ENCODE measurements around the gene WDR17. TPM values are rescaled to one million over a fixed set of nuclear protein-coding genes. Genes with fewer than 3 reads are reported as not detected.

WDR17 gene
- total RNA-seq, 4 donors from 2014 or later: 0.57 to 6.7 (median 1.8) TPM

DNA sequence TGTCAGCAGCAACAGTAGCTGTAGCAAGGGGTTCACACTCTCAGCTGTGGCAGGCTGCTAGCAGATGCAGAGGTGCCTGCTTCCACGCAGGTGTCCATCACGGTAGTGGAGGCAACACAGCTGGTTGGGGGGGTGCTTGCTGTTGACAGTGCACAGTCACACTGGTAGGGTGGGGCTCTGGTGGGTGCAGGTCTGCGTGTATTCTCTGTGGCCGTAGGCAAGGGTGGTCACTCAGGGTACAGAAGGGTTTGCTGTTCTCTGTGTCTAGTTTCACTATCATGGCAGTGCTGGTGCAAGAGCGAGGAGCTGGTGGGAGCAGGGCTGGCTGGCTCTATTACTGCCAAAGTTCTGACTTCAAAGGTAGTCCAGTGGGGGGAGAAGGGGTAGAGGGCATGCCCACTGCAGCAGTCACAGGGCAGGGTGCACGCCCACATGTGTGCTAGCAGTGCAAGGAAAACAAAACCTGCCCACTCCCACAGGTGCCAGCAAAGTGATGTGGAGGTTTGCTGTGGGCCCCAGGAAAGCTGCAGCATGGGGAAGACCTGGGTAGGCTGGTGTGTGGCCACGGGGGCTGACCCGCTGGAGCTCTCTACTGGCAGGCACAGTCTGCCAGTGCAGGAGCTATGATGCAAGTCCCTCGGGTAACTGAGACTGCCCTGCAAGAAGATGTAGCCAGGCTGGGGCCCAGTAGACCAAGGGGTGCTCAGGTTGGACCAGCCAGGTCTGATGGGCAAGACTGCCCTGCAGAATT is 21.6 kb upstream of the WDR17 start:
- Histone ChIP-seq H3K9me3 (no peaks in the 10 kb centered on the region), H3K27ac (no peak overlapping the region), H3K4me1 (no peaks in the 10 kb centered on the region), H3K4me3 (no peak overlapping the region), H3K27me3 (no peaks in the 10 kb centered on the region), H3K36me3 (no peaks in the 10 kb centered on the region)
- TF ChIP-seq, protein P1, sequence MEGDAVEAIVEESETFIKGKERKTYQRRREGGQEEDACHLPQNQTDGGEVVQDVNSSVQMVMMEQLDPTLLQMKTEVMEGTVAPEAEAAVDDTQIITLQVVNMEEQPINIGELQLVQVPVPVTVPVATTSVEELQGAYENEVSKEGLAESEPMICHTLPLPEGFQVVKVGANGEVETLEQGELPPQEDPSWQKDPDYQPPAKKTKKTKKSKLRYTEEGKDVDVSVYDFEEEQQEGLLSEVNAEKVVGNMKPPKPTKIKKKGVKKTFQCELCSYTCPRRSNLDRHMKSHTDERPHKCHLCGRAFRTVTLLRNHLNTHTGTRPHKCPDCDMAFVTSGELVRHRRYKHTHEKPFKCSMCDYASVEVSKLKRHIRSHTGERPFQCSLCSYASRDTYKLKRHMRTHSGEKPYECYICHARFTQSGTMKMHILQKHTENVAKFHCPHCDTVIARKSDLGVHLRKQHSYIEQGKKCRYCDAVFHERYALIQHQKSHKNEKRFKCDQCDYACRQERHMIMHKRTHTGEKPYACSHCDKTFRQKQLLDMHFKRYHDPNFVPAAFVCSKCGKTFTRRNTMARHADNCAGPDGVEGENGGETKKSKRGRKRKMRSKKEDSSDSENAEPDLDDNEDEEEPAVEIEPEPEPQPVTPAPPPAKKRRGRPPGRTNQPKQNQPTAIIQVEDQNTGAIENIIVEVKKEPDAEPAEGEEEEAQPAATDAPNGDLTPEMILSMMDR (IDR thresholded peaks at IDR 0.05): no peak
- no peak for DNase-seq

- Histone ChIP-seq H3K36me3 (no peaks in the 10 kb centered on the region), H3K27ac (no peak overlapping the region), H3K9me3 (no peaks in the 10 kb centered on the region), H3K4me1 (no peaks in the 10 kb centered on the region), H3K4me3 (no peak overlapping the region), H3K27me3 (no peaks in the 10 kb centered on the region)
- TF ChIP-seq POLR2A (IDR thresholded peaks at IDR 0.05): no peak
- TF ChIP-seq, protein P1 (IDR thresholded peaks at IDR 0.05): no peak
- no peak for DNase-seq
Observed at GRCh38 chr4:176044589-176044951, 21.1 kb upstream of the WDR17 start.

- H3K4me3 ChIP-seq: no peak overlapping the region
- H3K27me3 ChIP-seq: no peaks in the 10 kb centered on the region
- no peak for DNase-seq
- no peaks in the 10 kb centered on the region for H3K36me3 ChIP-seq
- TF ChIP-seq POLR2A (IDR thresholded peaks at IDR 0.05): no peak
- TF ChIP-seq, protein P1 (IDR thresholded peaks at IDR 0.05): no peak
- no peaks in the 10 kb centered on the region for H3K9me3 ChIP-seq
- no peak overlapping the region for H3K27ac ChIP-seq
- no peaks in the 10 kb centered on the region for H3K4me1 ChIP-seq
Observed at GRCh38 chr4:176048631-176049030, 17.0 kb upstream of the WDR17 start.

GRCh38 chr4:176052744-176053143 is 12.9 kb upstream of the WDR17 start:
- Histone ChIP-seq H3K4me3 (no peak overlapping the region), H3K27me3 (no peaks in the 10 kb centered on the region), H3K9me3 (no peaks in the 10 kb centered on the region), H3K36me3 (no peaks in the 10 kb centered on the region), H3K4me1 (no peaks in the 10 kb centered on the region), H3K27ac (no peak overlapping the region)
- DNase-seq: no peak
- TF ChIP-seq, protein P1 (IDR thresholded peaks at IDR 0.05): no peak
- no peak for TF ChIP-seq POLR2A (IDR thresholded peaks at IDR 0.05)

DNA sequence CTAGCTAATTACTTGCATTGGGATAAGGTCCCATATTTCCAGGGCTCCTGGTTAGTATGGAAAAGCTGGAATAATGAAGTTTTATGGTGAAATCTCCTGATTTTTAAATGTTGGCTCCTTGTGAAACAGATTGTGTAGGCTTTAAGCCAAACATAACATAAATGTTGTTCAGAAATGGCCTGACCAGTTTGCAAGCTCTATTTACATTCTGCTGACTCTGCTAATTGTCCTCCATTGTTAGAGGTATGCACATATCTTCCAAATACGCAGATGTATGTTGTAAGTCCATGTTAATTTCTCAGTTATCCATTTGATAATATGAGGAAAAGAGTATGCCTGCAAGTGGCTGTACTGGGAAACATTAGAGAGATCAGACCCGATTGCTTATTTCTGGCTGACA is 11.9 kb upstream of the WDR17 start:
- no peaks in the 10 kb centered on the region for H3K4me1 ChIP-seq
- no peak overlapping the region for H3K27ac ChIP-seq
- no peaks in the 10 kb centered on the region for H3K9me3 ChIP-seq
- H3K4me3 ChIP-seq: no peak overlapping the region
- no peaks in the 10 kb centered on the region for H3K36me3 ChIP-seq
- H3K27me3 ChIP-seq: no peaks in the 10 kb centered on the region
- DNase-seq: no peak
- no peak for TF ChIP-seq POLR2A (IDR thresholded peaks at IDR 0.05)
- TF ChIP-seq, protein P1 (IDR thresholded peaks at IDR 0.05): no peak

DNA sequence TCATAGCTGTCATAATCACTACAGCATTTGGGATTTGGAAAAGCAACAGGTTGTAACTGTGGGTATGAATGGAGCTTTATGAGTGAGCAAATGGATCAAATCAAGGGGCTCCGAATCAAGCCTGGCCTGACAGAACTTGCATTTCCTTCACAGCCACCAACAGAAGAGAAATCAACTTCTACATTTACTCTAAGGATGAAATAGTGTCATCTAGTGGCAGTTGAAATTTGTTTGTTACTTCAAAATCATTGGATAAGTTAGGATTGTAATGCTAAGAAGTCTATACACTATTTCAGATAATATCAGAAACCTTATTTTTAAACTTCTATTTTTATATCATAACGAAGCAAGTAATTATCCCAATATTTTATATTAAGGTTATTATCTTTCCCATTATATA is 10.7 kb upstream of the WDR17 start:
- TF ChIP-seq, protein P1 (IDR thresholded peaks at IDR 0.05): peak in 3 of 6 experiments; percentile 10 to 18 (median 14)
- TF ChIP-seq POLR2A (IDR thresholded peaks at IDR 0.05): no peak
- Histone ChIP-seq H3K4me1 (no peaks in the 10 kb centered on the region), H3K4me3 (no peak overlapping the region), H3K9me3 (no peaks in the 10 kb centered on the region), H3K27me3 (no peaks in the 10 kb centered on the region), H3K27ac (no peak overlapping the region), H3K36me3 (no peaks in the 10 kb centered on the region)
- DNase-seq: no peak

Measured in Peyer's patch (tissue), 4 donors.